ENCODE measurements around the gene ME2.
"Not testable (repeated sequence)": the region's sequence is repeated elsewhere in the genome, so short reads cannot be mapped to it uniquely, and the experiment has no call there.

The ME2 gene

DNA sequence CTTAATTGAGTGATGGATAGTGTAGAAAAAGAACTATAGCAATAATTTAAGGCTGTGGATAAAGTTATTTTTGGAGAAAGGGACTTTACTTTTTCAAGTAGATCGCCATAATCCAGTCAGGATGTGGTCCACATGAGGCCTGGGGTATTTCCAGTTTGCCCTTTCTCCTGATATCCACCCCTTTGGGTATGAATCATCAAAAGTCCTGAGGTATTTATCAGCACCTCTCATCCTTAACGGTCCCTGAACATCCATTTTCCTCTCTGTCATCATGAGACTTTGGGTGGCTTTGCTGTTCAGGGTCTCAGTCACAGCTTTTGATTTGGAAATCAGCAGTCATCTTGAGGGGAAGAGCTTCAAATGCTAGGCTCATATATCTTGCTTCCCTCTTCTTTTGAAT, 49.6 kb downstream of the ME2 start:
- no peak for FAIRE-seq

GRCh38 chr18:50933684-50934083, 54.8 kb downstream of the ME2 start:
- FAIRE-seq: no peak

DNA sequence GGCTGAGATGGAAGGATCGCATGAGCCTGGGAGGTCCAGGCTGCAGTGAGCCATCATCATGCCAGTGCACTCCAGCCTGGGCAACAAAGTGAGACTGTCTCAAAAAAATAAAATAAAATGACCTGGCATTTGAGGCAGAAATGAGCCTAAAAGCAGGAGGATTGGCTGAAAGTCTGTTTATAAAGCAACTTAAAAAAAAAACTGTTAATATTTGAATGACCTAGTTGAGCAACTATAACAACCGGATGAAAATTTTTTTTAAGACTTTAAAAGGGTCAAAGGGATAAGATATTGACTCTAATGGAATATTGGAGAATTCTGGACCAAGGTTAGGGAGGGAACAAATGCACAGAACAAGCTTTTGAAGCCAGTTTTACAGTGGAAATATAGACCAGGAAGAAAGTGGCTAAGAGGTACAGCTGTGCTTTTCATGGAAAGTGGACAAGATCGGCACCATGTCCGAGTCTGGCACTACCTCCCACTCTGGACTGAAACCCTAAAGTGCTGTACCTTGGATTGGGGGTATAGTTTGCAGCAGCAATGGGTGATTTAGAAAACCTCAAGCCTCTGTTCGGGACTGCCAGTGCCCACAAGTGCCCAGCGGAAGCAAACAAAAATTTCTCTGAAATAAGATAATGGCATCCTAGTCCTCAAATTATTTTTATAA, 55.8 kb downstream of the ME2 start:
- no peak for FAIRE-seq

- no peak for FAIRE-seq
These were observed 56.7 kb downstream of the ME2 start for GRCh38 chr18:50935493-50936191.

DNA sequence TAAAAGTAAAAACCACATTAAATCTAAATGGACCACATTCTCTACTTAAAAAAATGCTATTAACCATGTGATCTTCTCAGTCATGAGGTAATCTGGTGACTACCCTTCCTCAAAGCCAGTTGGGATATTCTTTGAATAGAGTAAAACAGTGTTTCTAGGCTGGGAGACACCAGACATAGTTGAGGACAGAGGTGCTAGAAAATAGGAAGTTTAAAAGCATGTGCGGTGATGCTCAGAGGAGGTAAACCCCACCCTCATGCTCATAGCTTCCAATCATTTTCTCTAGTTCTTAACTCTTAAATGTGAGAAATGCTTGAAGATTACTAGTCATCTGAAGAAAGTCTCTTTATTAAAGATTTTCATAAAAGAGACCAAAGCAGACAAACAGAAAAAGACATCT, 58.3 kb downstream of the ME2 start:
- no peak for FAIRE-seq

DNA sequence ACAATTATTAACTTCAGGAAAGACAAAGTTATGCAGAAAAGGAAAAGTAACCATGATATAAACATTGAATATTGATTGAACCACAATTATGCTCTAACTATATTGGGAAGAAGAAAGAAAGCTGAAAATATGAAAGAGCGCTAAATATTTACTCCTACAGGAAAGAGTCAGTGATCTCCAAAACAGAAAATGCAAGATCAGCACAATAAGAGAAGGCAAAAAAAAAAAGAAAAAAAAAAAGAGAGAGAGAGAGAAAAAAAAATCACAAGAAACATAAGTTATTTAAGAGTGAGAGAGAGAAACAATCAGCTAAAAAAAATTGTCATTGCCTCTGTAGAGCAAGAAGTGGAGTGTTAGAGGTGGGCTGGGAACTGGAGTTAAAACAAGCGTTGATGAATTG, 60.0 kb downstream of the ME2 start:
- no peak for FAIRE-seq

DNA sequence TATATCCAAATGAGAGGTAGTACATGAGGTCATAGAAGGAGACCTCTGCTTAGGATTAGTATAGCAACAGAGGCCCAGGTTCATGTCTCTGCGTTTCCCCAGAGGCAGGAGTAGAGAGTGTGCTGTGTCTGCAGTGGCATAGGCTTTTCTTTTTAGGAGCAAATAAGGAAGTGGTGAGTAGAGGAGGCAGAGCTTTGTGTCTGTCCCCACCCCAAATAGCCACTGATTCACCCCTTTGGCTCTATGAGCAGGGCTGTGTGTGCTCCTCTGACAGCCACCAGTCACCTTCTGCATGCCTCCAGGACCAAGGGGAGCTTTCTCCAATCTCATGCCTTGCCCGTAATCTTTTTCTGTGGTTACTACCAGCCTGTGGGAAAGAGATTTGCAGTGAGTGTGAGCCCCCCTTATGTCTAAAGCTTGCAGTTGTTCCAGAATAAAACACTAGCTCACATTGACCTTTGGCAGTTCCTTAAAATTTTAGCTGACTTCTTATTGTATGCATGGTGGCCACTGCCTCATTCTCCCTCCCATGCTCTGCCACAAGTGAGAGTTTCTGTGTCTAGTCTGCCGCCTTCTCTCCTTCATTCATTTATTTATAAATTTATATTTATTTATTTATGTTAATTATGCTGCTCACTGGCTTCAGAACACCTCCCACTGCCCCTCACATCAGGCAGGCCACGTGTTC, 65.5 kb downstream of the ME2 start:
- no peak for FAIRE-seq

DNA sequence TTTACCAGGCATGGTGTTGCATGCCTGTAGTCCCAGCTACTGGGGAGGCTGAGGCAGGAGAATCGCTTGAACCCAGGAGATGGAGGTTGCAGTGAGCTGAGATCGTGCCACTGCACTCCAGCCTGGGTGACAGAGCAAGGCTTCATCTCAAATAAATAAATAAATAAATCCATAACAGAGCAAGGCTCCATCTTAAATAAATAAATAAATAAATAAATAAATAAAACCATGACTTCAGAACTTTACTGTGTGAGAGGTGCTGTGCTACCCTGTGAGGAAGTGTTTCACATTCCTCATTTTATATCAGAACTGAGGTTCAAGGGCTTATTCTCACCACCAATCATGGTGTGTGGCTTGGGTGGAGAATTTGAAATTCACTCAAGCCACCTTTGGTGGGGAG, 67.0 kb downstream of the ME2 start:
- not testable (repeated sequence) for FAIRE-seq

DNA sequence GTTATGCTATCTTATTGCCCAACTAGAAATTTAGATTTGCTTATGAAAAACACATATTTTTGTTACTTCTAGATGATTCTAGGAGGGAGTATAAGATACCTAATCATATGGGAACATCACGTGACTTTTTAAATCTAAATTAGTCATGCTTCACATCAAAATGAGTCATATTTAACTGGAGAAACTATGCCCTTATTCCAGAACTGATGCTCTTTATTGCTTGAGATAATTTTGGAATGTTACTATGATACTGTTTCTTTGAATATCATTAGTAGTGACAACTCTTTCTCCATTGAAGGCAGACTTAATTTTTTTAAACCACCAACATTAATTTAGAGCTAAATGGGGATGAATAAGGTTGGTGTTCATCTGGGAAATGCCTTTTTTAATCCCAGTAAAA, 69.0 kb downstream of the ME2 start:
- no peak for FAIRE-seq

DNA sequence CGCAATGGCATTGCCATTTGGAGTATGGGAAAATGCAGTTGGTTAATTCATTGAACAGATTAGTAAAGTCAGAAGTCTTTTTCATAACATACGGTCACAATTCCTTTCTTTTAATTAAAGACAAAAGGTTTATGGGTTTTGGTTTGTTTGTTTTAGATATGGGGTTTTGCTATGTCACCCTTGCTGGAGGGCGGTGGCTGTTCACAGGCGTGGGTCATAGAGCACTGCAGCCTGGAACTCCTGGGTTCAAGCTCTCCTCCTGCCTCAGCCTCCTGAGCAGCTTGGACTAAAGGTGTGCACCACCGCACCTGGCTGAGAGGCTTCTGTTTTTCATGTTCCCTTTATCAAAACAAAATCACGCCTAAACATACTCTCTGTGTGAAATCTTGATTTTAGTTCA, 70.3 kb downstream of the ME2 start:
- no peak for FAIRE-seq

GRCh38 chr18:50950626-50951025, 71.7 kb downstream of the ME2 start:
- FAIRE-seq: no peak

- FAIRE-seq: no peak
These were observed 74.9 kb downstream of the ME2 start for GRCh38 chr18:50953822-50954221.

DNA sequence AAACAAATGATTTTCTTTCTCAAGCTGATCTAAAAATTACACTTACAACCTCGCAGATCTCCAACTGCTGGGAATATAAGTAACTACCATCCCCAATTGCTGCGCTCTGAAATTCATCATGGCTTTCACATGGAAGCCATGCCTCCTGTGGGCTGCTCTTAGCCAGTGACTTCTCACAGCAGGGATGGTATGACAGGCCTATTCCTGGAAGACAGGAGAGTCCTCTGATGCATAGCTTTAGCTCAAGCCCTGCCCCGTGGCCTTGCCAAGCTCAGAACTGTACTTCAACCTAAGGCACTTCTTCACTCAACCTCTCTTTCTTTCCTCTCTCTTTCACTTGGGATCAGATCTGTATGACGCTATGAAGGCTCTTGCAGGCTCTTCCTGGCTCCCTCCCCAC, 76.3 kb downstream of the ME2 start:
- no peak for FAIRE-seq

GRCh38 chr18:50956116-50956515, 77.2 kb downstream of the ME2 start:
- FAIRE-seq: no peak

DNA sequence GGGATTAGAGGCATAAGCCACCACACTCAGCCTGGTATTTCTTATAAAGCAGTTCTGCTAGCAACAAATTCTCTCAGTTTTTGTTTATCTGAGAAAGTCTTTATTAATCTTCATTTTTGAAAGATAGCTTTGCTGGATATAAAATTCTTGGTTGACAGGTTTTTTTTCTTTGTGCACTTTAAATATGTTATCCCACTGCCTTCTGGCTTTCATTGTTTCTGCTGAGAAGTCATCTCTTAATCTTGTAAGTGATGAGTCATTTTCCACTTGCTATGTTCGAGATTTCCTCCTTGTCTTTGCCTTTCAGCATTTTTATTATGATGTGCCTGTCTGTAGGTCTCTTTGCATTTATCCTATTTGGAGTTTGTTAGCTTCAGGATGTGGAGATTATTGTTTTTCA, 83.1 kb downstream of the ME2 start:
- FAIRE-seq: no peak

DNA sequence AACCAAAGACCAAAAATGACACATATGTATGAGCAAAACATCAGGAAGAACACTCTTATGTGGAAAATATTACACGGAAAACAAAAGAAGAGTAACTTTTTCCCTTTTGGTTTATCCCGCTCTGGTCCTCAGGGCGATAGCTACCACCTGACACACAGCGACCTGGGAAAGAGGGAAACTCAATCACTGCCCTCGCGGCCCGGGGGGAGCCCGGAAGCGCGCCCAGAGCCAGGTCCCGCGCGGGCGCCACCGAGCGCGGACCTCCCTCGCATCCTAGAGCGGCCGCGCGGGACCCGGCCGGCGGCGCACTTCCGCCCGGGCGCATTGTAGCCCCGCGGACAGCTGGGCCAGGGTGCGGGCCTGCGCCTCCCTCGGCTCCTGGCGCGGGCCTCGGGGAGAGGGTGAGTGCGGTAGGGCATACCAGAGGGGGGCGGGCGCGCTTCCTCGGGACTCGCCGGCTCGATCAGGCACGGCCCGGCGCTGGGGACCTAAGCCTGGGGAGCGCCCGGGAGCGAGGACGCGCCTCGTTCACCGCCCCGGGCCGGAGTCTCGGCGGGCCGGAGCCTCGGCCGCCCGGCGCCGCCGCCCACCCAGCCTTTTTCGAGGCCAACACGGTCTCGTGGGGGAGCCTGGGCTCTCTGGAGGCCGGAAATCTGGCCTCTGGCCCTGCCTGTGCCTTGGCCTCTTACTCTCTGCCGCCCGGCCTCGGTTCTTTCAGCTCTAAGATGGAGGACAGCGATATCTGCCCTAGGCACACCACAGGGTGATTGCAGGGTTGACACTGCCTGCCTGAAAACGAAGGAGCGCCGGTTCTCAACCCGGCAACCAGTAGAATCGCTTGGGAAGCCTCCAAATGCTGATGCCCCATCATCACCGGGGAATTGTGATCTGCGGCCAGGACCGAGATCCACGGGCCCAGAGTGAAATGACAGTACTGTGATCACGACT, 89.1 kb downstream of the ME2 start, which contains the start of gene ELAC1:
TSS of gene ELAC1 (plus strand) at position 327 of the 948 bp plus-strand sequence. CDS start 6,365 bp downstream, outside the sequence.
- no peak for FAIRE-seq

DNA sequence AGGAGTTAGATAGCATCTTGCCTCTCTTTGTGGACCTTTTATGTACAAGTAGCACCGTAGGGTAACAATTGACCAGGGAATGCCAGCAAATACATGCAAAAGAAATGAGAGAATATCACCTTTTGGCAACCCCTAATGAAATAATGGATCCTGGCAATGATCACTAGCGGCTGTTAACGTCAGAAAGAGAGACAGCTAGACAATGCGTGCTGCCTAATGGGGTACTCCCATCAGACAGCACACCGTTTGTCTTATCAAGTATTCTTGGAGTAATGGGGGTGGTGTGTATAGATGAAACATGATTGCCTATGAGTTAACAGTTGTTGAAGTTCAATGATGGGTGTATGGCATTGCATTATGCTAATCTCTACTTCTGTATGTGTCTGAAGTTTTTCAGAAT, 90.5 kb downstream of the ME2 start:
- FAIRE-seq: no peak

- FAIRE-seq: no peak
These were observed 91.1 kb downstream of the ME2 start for GRCh38 chr18:50970006-50970405.

DNA sequence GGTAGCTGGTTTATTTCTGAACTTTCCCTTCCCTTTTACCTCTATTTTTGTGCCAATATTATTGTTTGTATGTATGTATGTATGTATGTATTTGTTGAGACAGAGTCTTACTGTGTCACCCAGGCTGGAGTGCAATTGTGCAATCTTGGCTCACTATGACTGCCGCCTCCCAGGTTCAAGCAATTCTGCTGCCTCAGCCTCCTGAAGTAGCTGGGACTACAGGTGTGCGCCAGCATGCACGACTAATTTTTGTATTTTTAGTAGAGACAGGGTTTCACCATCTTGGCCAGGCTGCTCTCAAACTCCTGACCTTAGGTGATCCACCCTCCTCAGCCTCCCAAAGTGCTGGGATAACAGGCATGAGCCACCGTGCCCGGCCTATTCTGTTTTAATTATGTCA, 93.5 kb downstream of the ME2 start:
- not testable (repeated sequence) for FAIRE-seq

DNA sequence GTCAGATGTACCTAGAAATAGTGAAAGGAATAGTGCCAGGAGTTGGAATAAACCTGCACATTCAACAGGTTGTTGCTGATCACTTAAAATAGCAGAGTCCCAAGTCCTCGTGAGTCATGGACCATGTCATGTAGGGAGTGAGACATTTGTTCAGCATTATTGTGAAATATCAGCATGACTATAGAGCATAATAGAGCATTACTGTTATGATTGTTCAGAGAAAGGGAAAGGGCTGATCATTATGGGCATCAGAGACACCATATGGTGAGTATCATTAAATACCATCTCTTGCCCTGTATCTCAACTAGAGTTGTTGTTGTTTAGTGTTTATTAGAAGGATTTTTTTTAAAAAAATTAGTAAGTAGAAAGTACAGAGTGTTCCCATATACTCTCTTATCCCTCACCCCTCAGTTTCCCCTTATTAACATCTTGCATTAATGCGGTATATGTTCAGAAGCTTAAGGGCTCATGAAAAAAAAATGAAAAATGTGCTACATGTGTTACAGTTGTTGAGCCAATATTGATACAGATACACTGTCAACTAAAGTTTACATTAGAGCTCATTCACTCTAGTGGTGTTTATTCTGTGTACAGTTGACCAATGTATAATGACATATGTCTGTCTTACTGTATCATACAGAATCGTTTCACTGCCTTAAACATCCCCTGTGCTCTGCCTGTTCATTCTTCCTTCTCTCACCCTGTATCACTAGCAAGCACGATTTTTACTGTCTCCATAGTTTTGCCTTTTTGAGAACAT, 94.6 kb downstream of the ME2 start:
- FAIRE-seq: peak; percentile 10

DNA sequence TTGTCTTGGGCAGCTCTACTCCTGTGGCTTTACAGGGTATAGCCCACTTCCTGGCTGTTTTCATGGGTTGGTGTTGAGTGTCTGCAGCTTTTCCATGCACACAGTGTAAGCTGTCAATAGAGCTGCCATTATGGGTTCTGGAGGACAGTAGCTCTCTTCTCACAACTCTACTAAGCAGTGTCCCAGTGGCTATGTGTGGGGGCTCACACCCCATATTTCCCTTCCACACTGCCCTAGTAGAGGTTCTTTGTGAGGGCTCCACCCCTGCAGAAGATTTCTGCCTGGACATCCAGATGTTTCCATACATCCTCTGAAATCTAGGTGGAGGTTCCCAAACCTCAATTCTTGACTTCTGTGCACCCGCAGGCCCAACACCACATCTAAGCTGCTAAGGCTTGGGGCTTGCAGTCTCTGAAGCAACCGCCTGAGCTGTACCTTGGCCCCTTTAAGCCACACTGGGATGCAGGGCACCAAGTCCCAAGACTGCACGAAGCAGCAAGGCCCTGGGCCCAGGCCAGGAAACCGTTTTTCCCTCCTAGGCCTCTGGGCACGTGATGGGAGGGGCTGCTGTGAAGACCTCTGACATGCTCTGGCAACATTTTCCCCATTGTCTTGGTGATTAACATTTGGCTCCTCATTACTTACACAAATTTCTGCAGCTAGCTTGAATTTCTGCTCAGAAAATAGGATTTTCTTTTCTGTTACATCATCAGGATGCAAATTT, 98.3 kb downstream of the ME2 start:
- FAIRE-seq: no peak

All from colon (tissue), 2 donors.